Prostate gland (tissue), 2 donors: ENCODE data around the gene THBS2.

Source experiments
- CTCF ChIP-seq, 4 experiments: fragments of 200-600 bp in 2 of 4; fragments of 450-650 bp in 2 of 4; sonication (generic) in 2 of 4; IDR thresholded peaks; 1 replicate in 3 of 4; 2 replicates in 1 of 4; pipeline ENCODE4 v1.5.1; 2016 to 2019; ENCODE audit warnings: antibody characterized with exemption in 4 of 4, mild to moderate bottlenecking in 2 of 4, moderate library complexity in 2 of 4
- POLR2A ChIP-seq: fragments of 450-650 bp; IDR thresholded peaks from one replicate; pipeline ENCODE4 v1.6.1; 2016; ENCODE audit warnings: antibody characterized with exemption, mild to moderate bottlenecking

- TF ChIP-seq CTCF (IDR thresholded peaks at IDR 0.05) (no peak), POLR2A (no peak)
Measured at GRCh38 chr6:169240125-169240524, 13.5 kb downstream of the THBS2 start.
